ENCODE measurements around the gene ADCY2. TPM values are rescaled to one million over a fixed set of nuclear protein-coding genes. Genes with fewer than 3 reads are reported as not detected.

Gene ADCY2
- polyA plus RNA-seq, 5 donors, result 7.1 to 11.9 (median 11.0) TPM

GRCh38 chr5:7663808-7664207 lies 267.9 kb downstream of the ADCY2 start:
- DNase-seq, result no peak

GRCh38 chr5:7664208-7664607 lies 268.3 kb downstream of the ADCY2 start:
- no peak for DNase-seq

- DNase-seq, result no peak
Observed at GRCh38 chr5:7667216-7667767, 271.4 kb downstream of the ADCY2 start.

GRCh38 chr5:7668161-7668560 lies 272.2 kb downstream of the ADCY2 start:
- DNase-seq, result no peak

GRCh38 chr5:7668627-7669026 lies 272.7 kb downstream of the ADCY2 start:
- DNase-seq, result no peak

- no peak for DNase-seq
Observed at GRCh38 chr5:7671381-7671993, 275.5 kb downstream of the ADCY2 start.

GRCh38 chr5:7673658-7674057 lies 277.7 kb downstream of the ADCY2 start:
- no peak for DNase-seq

GRCh38 chr5:7676455-7676854 lies 280.5 kb downstream of the ADCY2 start:
- DNase-seq, result no peak

GRCh38 chr5:7678030-7678429 lies 282.1 kb downstream of the ADCY2 start:
- DNase-seq, result peak in 1 of 2 donors; percentile 25

GRCh38 chr5:7679663-7680062 lies 283.7 kb downstream of the ADCY2 start:
- DNase-seq, result no peak

GRCh38 chr5:7680260-7680659 lies 284.3 kb downstream of the ADCY2 start:
- DNase-seq, result no peak

GRCh38 chr5:7682379-7682778 lies 286.4 kb downstream of the ADCY2 start:
- DNase-seq, result no peak

GRCh38 chr5:7683753-7684152 lies 287.8 kb downstream of the ADCY2 start:
- DNase-seq, result no peak

- DNase-seq, result no peak
Observed at GRCh38 chr5:7684826-7685225, 288.9 kb downstream of the ADCY2 start.

GRCh38 chr5:7686794-7687193 lies 290.9 kb downstream of the ADCY2 start:
- DNase-seq, result no peak

GRCh38 chr5:7690557-7690956 lies 294.6 kb downstream of the ADCY2 start:
- DNase-seq, result no peak

- DNase-seq, result no peak
Observed at GRCh38 chr5:7705261-7705660, 309.3 kb downstream of the ADCY2 start.

- no peak for DNase-seq
Observed at GRCh38 chr5:7705736-7706135, 309.8 kb downstream of the ADCY2 start.

- DNase-seq, result peak; percentile 11 to 41
Observed at GRCh38 chr5:7706256-7706655, 310.3 kb downstream of the ADCY2 start.

GRCh38 chr5:7714119-7714518 lies 318.2 kb downstream of the ADCY2 start:
- no peak for DNase-seq

GRCh38 chr5:7714697-7715096 lies 318.8 kb downstream of the ADCY2 start:
- no peak for DNase-seq

GRCh38 chr5:7717691-7718090 lies 321.8 kb downstream of the ADCY2 start:
- DNase-seq, result no peak

GRCh38 chr5:7728076-7728475 lies 332.1 kb downstream of the ADCY2 start:
- DNase-seq, result no peak

GRCh38 chr5:7741415-7742065 lies 345.6 kb downstream of the ADCY2 start:
- no peak for DNase-seq

All from right lung (tissue), 5 donors.